SK-MEL-5 (cell line): ENCODE measurements around the gene CCDC110. TPM values are rescaled to one million over a fixed set of nuclear protein-coding genes. Genes with fewer than 3 reads are reported as not detected.

Experiments
- DNase-seq: peaks from one replicate; pipeline ENCODE4 v3.0.0-alpha.2; 2016; ENCODE audit warnings: low read depth, low spot score
- in situ Hi-C: cut with HindIII; loops from 2 replicates; pipeline ENCODE4 v1.10.0; 2016; ENCODE audit warnings: low sequenced_read_pairs, high pct_unique_total_duplicates, low pct_unique_long_range_greater_than_20kb
- total RNA-seq: library from RNA; depleted of rRNA; stranded (reverse); fragments of >200 nt; shearing (Covaris generic); gene quantifications from 2 replicates; pipeline ENCODE4 v1.2.3, GENCODE V29; 2014

Gene CCDC110
- total RNA-seq, 1 experiment from 2014 or later = 0.92 TPM

- in situ Hi-C loops = no loop called here
These were observed 9.9 kb upstream of the CCDC110 start for GRCh38 chr4:185481401-185481800.

GRCh38 chr4:185480016-185480732 is 8.6 kb upstream of the CCDC110 start:
- DNase-seq = no peak
- in situ Hi-C loops = no loop called here

More at GRCh38 chr4:185481401-185481800, 9.9 kb upstream of the CCDC110 start:
- DNase-seq = no peak

GRCh38 chr4:185479507-185479971 is 8.0 kb upstream of the CCDC110 start:
- DNase-seq = no peak
- in situ Hi-C loops = no loop called here

GRCh38 chr4:185473247-185473646 is 1.7 kb upstream of the CCDC110 start:
- in situ Hi-C loops = no loop called here

GRCh38 chr4:185472103-185472542 is 590 bp upstream of the CCDC110 start:
- in situ Hi-C loops = no loop called here
- no peak for DNase-seq

More at GRCh38 chr4:185473247-185473646, 1.7 kb upstream of the CCDC110 start:
- no peak for DNase-seq

GRCh38 chr4:185470501-185471195 is 885 bp downstream of the CCDC110 start:
- in situ Hi-C loops = no loop called here
- no peak for DNase-seq

GRCh38 chr4:185469580-185470154 is 1.9 kb downstream of the CCDC110 start:
- in situ Hi-C loops = no loop called here
- no peak for DNase-seq

GRCh38 chr4:185468999-185469398 is 2.5 kb downstream of the CCDC110 start:
- DNase-seq = no peak
- in situ Hi-C loops = no loop called here

GRCh38 chr4:185467991-185468390 is 3.5 kb downstream of the CCDC110 start:
- DNase-seq = no peak
- in situ Hi-C loops = no loop called here

- in situ Hi-C loops = no loop called here
- DNase-seq = no peak
These were observed 4.4 kb downstream of the CCDC110 start for GRCh38 chr4:185467101-185467500.

GRCh38 chr4:185465707-185466106 is 5.8 kb downstream of the CCDC110 start:
- in situ Hi-C loops = no loop called here

GRCh38 chr4:185464887-185465286 is 6.6 kb downstream of the CCDC110 start:
- in situ Hi-C loops = no loop called here

More at GRCh38 chr4:185465707-185466106, 5.8 kb downstream of the CCDC110 start:
- DNase-seq = no peak

GRCh38 chr4:185464183-185464582 is 7.3 kb downstream of the CCDC110 start:
- DNase-seq = peak; percentile 25
- in situ Hi-C loops = no loop called here

More at GRCh38 chr4:185464887-185465286, 6.6 kb downstream of the CCDC110 start:
- DNase-seq = no peak

- in situ Hi-C loops = no loop called here
- no peak for DNase-seq
These were observed 8.0 kb downstream of the CCDC110 start for GRCh38 chr4:185463541-185463940.

GRCh38 chr4:185461565-185461964 is 10.0 kb downstream of the CCDC110 start:
- DNase-seq = no peak
- in situ Hi-C loops = no loop called here

GRCh38 chr4:185457136-185457535 is 14.4 kb downstream of the CCDC110 start:
- in situ Hi-C loops = no loop called here
- DNase-seq = no peak

- in situ Hi-C loops = no loop called here
- no peak for DNase-seq
These were observed 15.4 kb downstream of the CCDC110 start for GRCh38 chr4:185456131-185456530.

- DNase-seq = no peak
- in situ Hi-C loops = no loop called here
These were observed 26.3 kb downstream of the CCDC110 start for GRCh38 chr4:185445209-185445608.
